Thyroid gland (tissue), 4 donors: ENCODE data around the gene CBLB.

Experiments
- CTCF ChIP-seq, 6 experiments: fragments of 200-600 bp in 3 of 6; fragments of 450-650 bp in 3 of 6; sonication (generic) in 3 of 6; IDR thresholded peaks; one replicate each; pipeline ENCODE4 v1.5.1; 2016 to 2019; ENCODE audit warnings: antibody characterized with exemption in 6 of 6, mild to moderate bottlenecking in 2 of 6, inconsistent platforms in 1 of 6, moderate library complexity in 1 of 6
- POLR2A ChIP-seq, 2 donors: fragments of 450-650 bp; IDR thresholded peaks; one replicate each; pipeline ENCODE4 v1.6.1; 2017; ENCODE audit warnings: antibody characterized with exemption in 2 of 2, mild to moderate bottlenecking in 2 of 2, moderate library complexity in 1 of 2

GRCh38 chr3:105915524-105915923 is 46.7 kb upstream of the CBLB start:
- TF ChIP-seq CTCF (IDR thresholded peaks at IDR 0.05) (no peak), POLR2A (IDR thresholded peaks at IDR 0.05) (no peak)
